Measurements from ENCODE around the gene PPP1R1A.

The PPP1R1A gene

DNA sequence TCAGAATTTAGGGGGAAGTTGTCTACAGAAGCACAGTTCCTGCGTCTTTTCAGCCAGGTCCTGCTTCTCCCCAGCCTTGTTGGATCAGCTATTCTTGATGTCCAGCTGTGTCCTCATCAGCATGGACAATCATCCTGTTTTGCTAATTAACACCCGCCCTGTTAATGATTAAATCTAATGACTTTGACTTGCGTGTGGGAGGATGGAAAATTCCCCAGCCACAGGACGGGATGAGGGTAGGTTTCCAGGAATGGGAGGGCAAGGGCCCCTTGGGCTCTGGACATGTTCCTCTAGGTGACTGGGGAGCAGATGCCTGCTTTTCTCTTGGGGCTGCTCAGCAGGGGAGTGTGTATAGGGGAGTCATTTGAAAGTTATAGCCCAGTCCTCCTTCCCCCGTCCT, 5.3 kb upstream of the PPP1R1A start:
- no peak overlapping the region for H3K4me3 ChIP-seq (ENCODE audit: low read depth, low read length)
- DNase-seq = no peak
- no peaks in the 10 kb centered on the region for H3K36me3 ChIP-seq
- H3K27me3 ChIP-seq (ENCODE audit: insufficient read depth, low read depth, severe bottlenecking) = peaks cover 39% of the 10 kb centered on the region
- TF ChIP-seq, protein P1, sequence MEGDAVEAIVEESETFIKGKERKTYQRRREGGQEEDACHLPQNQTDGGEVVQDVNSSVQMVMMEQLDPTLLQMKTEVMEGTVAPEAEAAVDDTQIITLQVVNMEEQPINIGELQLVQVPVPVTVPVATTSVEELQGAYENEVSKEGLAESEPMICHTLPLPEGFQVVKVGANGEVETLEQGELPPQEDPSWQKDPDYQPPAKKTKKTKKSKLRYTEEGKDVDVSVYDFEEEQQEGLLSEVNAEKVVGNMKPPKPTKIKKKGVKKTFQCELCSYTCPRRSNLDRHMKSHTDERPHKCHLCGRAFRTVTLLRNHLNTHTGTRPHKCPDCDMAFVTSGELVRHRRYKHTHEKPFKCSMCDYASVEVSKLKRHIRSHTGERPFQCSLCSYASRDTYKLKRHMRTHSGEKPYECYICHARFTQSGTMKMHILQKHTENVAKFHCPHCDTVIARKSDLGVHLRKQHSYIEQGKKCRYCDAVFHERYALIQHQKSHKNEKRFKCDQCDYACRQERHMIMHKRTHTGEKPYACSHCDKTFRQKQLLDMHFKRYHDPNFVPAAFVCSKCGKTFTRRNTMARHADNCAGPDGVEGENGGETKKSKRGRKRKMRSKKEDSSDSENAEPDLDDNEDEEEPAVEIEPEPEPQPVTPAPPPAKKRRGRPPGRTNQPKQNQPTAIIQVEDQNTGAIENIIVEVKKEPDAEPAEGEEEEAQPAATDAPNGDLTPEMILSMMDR (IDR thresholded peaks at IDR 0.05; ENCODE audit: low read depth, low read length) = no peak
- H3K27ac ChIP-seq = no peak overlapping the region
- no peaks in the 10 kb centered on the region for H3K9me3 ChIP-seq (ENCODE audit: severe bottlenecking)

DNA sequence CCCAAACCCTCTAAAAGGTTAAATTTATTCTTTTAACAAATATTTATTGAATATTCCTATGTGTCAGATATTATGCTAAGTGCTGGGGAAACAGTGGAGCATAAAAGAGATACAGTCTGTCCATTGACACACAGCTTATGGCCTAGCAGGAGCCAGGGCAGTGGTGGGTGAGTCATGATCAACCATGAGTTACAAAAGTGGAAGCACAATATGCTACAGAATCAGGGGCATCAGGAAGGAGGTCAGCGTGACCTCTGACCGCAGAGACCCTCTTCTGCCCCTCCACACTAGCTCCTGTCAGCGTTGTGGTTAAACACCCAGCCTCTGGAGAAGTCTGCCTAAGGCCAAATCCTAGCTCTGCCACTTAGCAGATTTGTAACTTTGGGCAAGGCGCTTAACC, 4.7 kb upstream of the PPP1R1A start:
- Histone ChIP-seq H3K36me3 (no peaks in the 10 kb centered on the region), H3K9me3 (ENCODE audit: severe bottlenecking) (no peaks in the 10 kb centered on the region), H3K27me3 (ENCODE audit: insufficient read depth, low read depth, severe bottlenecking) (peaks cover 42% of the 10 kb centered on the region), H3K27ac (no peak overlapping the region), H3K4me3 (ENCODE audit: low read depth, low read length) (no peak overlapping the region)
- no peak for DNase-seq
- TF ChIP-seq, protein P1 (IDR thresholded peaks at IDR 0.05; ENCODE audit: low read depth, low read length) = no peak

DNA sequence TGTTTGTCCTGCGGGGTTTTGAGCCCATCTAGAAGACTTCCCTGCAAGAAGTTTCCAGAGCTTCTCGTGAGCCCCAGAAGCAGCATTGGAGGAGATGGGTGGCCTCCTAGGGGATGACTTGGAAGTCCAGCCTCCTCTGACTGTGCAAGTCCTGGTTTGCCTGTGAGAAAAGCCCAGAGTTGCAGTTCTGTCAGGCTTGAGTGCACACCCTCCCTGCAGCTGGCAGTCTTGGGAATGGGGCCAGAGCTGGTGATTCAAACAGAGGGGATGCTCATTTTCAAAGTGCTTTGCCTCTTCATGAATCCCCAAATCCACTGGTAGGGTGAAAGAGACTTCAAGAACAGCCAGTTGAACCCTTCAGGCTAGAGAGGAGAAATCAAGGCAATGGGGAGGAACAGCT, 3.9 kb upstream of the PPP1R1A start:
- H3K4me3 ChIP-seq (ENCODE audit: low read depth, low read length) = no peak overlapping the region
- no peaks in the 10 kb centered on the region for H3K9me3 ChIP-seq (ENCODE audit: severe bottlenecking)
- H3K36me3 ChIP-seq = no peaks in the 10 kb centered on the region
- TF ChIP-seq, protein P1 (IDR thresholded peaks at IDR 0.05; ENCODE audit: low read depth, low read length) = no peak
- DNase-seq = no peak
- no peak overlapping the region for H3K27ac ChIP-seq
- peaks cover 50% of the 10 kb centered on the region for H3K27me3 ChIP-seq (ENCODE audit: insufficient read depth, low read depth, severe bottlenecking)

DNA sequence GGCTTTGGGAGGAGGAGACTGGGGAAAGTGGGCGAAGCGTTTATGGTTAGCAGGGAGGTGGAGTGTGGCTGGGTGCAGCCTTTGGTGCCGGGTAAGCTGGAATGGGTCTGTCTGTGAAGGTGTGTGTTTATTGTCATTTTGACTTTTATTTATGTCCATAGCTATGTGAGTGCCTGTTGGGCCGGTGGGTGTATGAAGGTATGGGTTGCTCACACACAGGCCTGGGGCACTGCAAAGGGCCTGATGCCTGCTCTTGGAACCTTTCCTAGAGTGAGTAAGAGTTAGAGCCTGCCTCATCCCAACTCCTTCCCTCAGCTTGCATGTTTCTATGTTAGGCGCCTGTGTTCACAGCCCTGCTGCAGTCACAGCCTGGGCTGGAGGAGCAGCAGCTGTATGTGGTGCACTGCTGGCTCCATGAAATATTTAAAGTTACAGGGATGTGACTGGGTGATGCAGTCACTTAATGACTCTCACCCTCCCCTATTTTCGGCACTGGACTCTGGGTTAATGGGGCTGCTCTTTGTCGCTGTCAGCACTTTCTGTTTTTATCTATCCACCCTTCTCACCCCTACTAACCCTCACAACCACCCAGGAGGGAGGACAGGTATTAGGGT, 2.6 kb upstream of the PPP1R1A start:
- Histone ChIP-seq H3K27ac (no peak overlapping the region), H3K9me3 (ENCODE audit: severe bottlenecking) (no peaks in the 10 kb centered on the region), H3K27me3 (ENCODE audit: insufficient read depth, low read depth, severe bottlenecking) (peaks cover 56% of the 10 kb centered on the region), H3K36me3 (no peaks in the 10 kb centered on the region), H3K4me3 (ENCODE audit: low read depth, low read length) (no peak overlapping the region)
- DNase-seq = no peak
- TF ChIP-seq, protein P1 (IDR thresholded peaks at IDR 0.05; ENCODE audit: low read depth, low read length) = no peak

DNA sequence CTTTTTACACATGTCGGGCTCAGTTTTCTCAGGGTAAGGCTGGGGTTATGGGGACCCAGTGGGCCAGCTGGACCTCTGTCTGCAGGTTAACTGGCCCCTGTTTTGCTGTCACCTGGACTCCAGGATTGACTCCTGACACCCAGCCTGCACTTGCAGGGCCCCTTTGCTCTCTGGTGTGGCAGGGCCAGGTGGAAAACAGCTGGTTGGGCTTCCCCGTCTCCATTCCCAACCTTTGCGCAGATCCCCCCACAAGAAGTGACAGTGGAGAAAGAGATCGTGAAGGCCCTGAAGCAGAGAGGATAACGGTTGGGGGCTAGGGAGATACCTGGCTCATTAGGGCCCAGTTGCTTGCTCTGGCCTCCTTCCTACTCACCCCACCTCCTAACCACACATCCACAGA, 1.5 kb upstream of the PPP1R1A start:
- no peak for DNase-seq
- H3K27ac ChIP-seq = no peak overlapping the region
- peaks cover 50% of the 10 kb centered on the region for H3K27me3 ChIP-seq (ENCODE audit: insufficient read depth, low read depth, severe bottlenecking)
- H3K9me3 ChIP-seq (ENCODE audit: severe bottlenecking) = no peaks in the 10 kb centered on the region
- H3K36me3 ChIP-seq = no peaks in the 10 kb centered on the region
- TF ChIP-seq, protein P1 (IDR thresholded peaks at IDR 0.05; ENCODE audit: low read depth, low read length) = no peak
- no peak overlapping the region for H3K4me3 ChIP-seq (ENCODE audit: low read depth, low read length)

DNA sequence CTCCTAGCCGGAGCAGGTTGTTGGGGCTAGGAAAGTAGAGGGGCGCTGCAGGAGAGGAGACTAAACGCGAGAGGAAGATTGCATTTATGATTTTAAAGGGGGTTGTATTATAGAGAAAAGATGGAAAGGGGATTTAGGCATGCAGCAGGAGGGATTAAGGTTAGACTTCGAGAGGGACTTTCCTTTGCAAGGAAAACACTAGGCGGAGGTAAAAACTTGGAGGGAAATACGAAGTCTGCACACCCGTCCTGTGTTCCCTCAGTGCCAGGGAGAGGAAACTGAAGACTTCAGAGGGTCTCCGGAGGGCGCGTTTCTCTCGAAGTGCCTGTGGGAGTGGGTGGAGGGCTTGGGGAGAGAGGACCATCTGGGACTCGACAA, 420 bp upstream of the PPP1R1A start:
- no peaks in the 10 kb centered on the region for H3K9me3 ChIP-seq (ENCODE audit: severe bottlenecking)
- H3K4me3 ChIP-seq (ENCODE audit: low read depth, low read length) = peak overlapping the region; percentile 42
- peaks cover 46% of the 10 kb centered on the region for H3K27me3 ChIP-seq (ENCODE audit: insufficient read depth, low read depth, severe bottlenecking)
- TF ChIP-seq, protein P1 (IDR thresholded peaks at IDR 0.05; ENCODE audit: low read depth, low read length) = no peak
- no peaks in the 10 kb centered on the region for H3K36me3 ChIP-seq
- no peak overlapping the region for H3K27ac ChIP-seq
- no peak for DNase-seq

All from WERI-Rb-1 (cell line).